ENCODE results near the gene ASIC2.

GRCh38 chr17:33085256-33085655 is 207.8 kb downstream of the ASIC2 start:
- TF ChIP-seq CTCF (IDR thresholded peaks at IDR 0.05; ENCODE audit: insufficient read depth, low read depth, low read length): no peak
- TF ChIP-seq EZH2 (IDR thresholded peaks at IDR 0.05; ENCODE audit: insufficient read depth, low read length): no peak

Data from astrocyte (in vitro differentiated cells and primary cell).